IPS-20b (cell line): ENCODE data around the gene ANKS1B.
"Not testable (repeated sequence)": the region's sequence is repeated elsewhere in the genome, so short reads cannot be mapped to it uniquely, and the experiment has no call there.

Source experiments
- H3K27ac ChIP-seq: one replicate; pipeline ENCODE4 v1.5.1; 2013; ENCODE audit warnings: low read length
- H3K27me3 ChIP-seq: 2 replicates; pipeline ENCODE4 v1.6.1; 2013; ENCODE audit warnings: mild to moderate bottlenecking, low read length, inconsistent platforms; ENCODE audit not compliant: insufficient read depth
- H3K36me3 ChIP-seq: 2 replicates; pipeline ENCODE4 v1.6.1; 2013; ENCODE audit warnings: low read depth, mild to moderate bottlenecking, inconsistent platforms, low read length, moderate library complexity; ENCODE audit not compliant: insufficient read depth
- H3K4me1 ChIP-seq: 2 replicates; pipeline ENCODE4 v1.6.1; 2013; ENCODE audit warnings: mild to moderate bottlenecking, control low read depth, inconsistent platforms, low read length, moderate library complexity; ENCODE audit not compliant: insufficient read depth
- H3K4me3 ChIP-seq: 2 replicates; pipeline ENCODE4 v1.5.1; 2013; ENCODE audit warnings: mild to moderate bottlenecking, low read length, inconsistent platforms
- H3K9ac ChIP-seq: 2 replicates; pipeline ENCODE4 v1.6.1; 2013; ENCODE audit warnings: low read depth, mild to moderate bottlenecking, inconsistent platforms, low read length, moderate library complexity
- H3K9me3 ChIP-seq: 2 replicates; pipeline ENCODE4 v1.6.1; 2013; ENCODE audit warnings: mild to moderate bottlenecking, low read depth, low read length, inconsistent platforms; ENCODE audit not compliant: insufficient read depth

The ANKS1B gene

DNA sequence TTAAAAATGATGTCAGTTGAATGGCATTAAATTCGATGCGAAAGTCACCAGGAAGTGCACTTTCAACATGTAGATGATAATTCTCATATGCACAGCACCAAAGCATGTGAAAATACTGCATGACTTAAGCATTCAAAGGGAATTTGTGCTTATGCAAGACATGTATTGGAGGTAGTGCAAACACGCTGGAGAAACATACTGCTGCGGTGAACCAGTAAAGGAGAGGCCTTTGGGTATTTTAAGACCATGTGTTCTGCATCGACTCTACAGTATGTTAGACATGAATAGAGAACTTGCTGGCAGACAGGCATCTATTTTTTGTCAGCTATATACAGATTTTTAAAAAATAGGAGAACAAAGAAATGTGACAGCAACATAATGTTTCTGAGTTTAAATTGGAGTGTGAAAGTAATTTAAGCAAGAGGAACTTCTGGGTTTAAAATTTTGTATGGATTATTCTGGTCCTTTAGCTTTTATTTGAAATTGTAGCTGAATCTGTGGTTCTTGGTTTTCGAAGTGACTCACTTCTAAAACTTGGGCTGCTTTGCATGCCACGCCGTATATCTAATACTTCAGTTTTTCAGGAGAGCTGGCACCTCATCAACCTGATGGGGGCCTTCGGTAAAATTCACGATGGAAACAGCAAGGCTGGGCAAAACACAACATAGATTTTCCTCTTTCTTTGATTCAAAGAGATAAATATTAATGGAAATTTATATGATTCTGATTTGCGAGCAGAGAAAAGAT, 930.9 kb downstream of the ANKS1B start:
- Histone ChIP-seq H3K27ac (no peak overlapping the region), H3K27me3 (no peaks in the 10 kb centered on the region), H3K36me3 (no peaks in the 10 kb centered on the region), H3K9ac (no peak overlapping the region), H3K4me3 (no peak overlapping the region), H3K4me1 (no peaks in the 10 kb centered on the region), H3K9me3 (no peaks in the 10 kb centered on the region)

DNA sequence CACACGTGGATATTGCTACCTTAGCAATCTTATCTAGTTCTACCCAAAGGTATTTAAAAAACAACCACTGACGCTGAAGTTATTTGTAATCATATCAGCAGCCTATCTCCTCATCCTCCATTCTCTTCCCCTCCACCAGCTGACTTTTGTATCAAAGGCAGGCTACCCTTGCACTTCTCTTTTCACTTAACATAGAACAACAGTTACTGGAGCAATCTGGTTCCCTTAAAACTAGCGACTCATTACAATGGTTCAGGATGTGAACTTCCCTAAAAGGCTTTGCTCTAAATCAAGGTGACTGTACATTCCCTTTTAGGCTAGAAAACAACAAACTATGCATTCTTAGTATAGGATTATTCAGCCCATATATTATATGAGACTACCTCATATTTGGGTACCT, 935.0 kb downstream of the ANKS1B start:
- H3K4me3 ChIP-seq = no peak overlapping the region
- no peaks in the 10 kb centered on the region for H3K27me3 ChIP-seq
- H3K36me3 ChIP-seq = no peaks in the 10 kb centered on the region
- no peaks in the 10 kb centered on the region for H3K4me1 ChIP-seq
- H3K9ac ChIP-seq = no peak overlapping the region
- no peak overlapping the region for H3K27ac ChIP-seq
- peaks cover 13% of the 10 kb centered on the region; the same call in 1 of the 2 replicates for H3K9me3 ChIP-seq

DNA sequence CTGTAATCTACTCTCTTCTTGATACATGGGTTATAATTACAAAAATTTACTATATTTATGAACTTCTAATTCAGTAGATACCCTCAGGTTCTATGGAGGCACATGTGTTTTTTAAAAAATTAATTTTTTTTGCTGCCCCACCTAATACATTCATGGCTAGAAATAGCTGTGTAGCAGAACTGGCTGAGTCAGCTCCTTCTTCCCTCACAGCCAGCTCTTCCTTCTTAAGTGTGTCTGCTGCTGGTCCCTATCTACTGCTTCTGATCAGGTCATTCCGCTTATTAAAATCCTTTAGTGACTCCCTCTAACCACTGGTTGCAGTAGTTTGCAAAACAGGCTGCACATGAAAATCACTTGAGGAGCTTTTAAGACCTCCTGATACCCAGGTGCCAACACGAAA, 939.6 kb downstream of the ANKS1B start:
- H3K9ac ChIP-seq = no peak overlapping the region
- no peaks in the 10 kb centered on the region for H3K4me1 ChIP-seq
- H3K9me3 ChIP-seq = peaks cover 13% of the 10 kb centered on the region; the same call in 1 of the 2 replicates
- H3K36me3 ChIP-seq = no peaks in the 10 kb centered on the region
- no peaks in the 10 kb centered on the region for H3K27me3 ChIP-seq
- no peak overlapping the region for H3K4me3 ChIP-seq
- no peak overlapping the region for H3K27ac ChIP-seq

DNA sequence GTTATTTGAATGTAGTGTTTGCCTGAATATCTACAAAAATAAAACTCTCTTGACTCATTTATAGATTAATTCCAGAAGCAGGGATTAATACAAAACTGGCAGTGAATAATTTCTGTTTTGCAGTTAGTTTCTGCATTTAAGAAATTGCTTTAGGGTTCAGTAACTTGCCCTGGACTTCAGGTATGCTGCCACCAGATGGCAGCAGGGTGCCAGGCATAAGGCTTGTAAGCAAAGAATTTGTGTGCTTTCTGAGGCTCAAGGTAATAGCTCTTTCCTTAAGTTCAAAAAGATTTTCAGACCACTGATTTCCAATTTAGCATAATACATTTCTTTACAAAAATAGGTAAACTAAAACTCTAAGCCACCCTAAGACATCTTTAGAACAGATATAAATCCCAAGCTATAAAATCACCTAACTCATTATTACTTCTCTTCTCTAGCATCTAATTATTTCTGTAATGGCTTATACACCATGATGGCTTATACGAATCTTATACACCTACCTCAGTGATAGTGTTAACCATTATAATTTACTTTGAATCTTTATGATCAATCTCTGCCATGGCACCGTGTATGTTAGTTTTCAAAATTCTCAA, 941.3 kb downstream of the ANKS1B start:
- Histone ChIP-seq H3K36me3 (no peaks in the 10 kb centered on the region), H3K27ac (no peak overlapping the region), H3K4me3 (no peak overlapping the region), H3K4me1 (no peaks in the 10 kb centered on the region), H3K27me3 (no peaks in the 10 kb centered on the region), H3K9me3 (peaks cover 13% of the 10 kb centered on the region; the same call in 1 of the 2 replicates), H3K9ac (no peak overlapping the region)

DNA sequence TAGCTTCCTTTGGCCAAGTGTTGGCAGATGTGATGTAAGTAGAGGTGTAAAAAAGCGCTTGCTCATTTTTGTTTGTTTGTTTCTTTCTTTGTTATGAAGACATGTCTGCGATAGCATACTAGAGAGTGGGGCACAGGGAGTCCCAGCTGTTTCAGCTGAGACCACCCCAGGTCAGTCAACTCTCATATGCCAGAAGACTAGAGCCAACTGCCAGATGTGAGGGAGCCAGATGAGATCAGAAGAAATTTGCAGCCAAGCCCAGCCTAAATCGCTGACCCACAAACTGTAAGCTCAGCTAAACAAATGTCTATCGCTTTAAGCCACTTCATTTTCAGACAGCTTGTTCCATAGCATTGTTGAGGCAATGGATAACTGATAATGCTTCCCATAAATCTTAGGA, 942.5 kb downstream of the ANKS1B start:
- no peaks in the 10 kb centered on the region for H3K36me3 ChIP-seq
- no peaks in the 10 kb centered on the region for H3K4me1 ChIP-seq
- H3K27me3 ChIP-seq = no peaks in the 10 kb centered on the region

DNA sequence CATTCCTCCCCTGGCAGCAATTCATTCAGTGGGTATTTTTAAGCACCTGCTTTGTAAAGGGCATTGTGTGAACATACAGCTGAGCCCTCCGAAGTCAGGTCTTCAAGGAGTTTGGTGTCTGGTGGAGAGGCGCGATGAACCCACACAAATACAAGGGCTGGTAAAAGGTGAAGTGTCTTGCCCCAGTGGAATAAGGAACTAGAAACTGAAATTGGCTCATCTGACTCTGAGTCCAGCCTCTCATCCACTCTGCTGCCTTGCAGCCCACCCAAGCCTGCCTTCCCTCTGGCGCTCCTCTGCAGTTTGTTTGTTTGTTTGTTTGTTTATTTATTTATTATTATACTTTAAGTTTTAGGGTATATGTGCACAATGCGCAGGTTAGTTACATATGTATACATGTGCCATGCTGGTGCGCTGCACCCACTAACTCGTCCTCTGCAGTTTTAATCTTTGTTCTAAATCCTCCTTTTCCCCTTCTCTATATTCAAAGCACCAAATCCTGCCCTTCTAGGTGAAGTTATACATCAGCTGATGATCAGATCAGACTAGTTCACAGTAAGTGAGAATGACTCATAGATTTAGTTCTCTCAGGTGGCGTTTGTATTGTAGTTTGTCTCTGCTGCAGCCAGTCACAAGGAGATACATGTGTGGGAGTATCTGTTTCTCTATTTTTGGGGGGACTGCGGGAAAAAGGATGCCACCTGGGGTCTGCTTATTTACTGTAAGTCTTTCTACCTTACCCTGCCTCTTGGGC, 945.2 kb downstream of the ANKS1B start:
- H3K4me1 ChIP-seq = no peaks in the 10 kb centered on the region
- H3K9ac ChIP-seq = no peak overlapping the region
- H3K9me3 ChIP-seq = no peaks in the 10 kb centered on the region
- no peak overlapping the region for H3K4me3 ChIP-seq
- no peak overlapping the region for H3K27ac ChIP-seq
- H3K36me3 ChIP-seq = no peaks in the 10 kb centered on the region
- no peaks in the 10 kb centered on the region for H3K27me3 ChIP-seq

More for the DNA sequence above, 942.5 kb downstream of the ANKS1B start:
- Histone ChIP-seq H3K9ac (no peak overlapping the region), H3K27ac (no peak overlapping the region), H3K9me3 (peaks cover 4% of the 10 kb centered on the region; the same call in 1 of the 2 replicates), H3K4me3 (no peak overlapping the region)

DNA sequence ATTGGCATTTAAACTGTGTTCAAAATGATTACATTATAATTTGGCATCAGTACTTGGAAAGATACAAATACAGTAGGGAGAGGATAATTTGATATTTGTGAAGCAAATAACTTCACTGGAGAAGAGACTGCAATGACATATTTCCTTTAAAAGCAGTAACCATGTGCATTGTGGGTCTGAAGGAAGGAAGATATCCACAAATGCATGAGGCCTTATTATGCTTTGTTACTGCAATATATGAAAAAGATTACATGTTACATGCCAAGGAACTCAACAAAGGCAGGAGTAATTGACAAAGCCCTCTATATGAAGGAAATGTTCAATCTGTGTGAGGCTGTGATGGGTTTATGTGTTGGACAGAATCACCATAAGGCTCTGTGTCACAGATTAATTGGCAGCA, 948.2 kb downstream of the ANKS1B start:
- Histone ChIP-seq H3K4me1 (no peaks in the 10 kb centered on the region), H3K27ac (no peak overlapping the region), H3K9me3 (no peaks in the 10 kb centered on the region), H3K36me3 (no peaks in the 10 kb centered on the region), H3K9ac (no peak overlapping the region), H3K27me3 (no peaks in the 10 kb centered on the region), H3K4me3 (no peak overlapping the region)

DNA sequence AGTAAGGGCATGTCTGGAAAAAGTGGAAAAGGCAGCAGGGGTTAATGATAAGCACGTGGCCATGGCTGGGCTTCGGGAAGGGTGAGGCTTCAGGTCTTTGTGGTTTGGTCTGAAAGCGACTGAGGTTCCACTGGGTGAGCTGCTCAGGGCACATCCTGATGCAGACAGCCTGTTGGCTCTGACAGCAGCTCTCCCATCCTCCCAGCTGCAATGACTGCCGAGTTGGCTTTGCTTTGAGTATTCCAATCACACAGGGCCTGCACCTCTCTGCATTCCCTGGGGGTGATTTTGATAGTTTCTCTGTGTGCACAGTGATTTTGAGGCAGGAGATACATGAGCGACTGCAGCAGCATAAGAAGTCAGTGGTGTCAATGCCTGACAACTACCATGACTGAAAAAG, 948.9 kb downstream of the ANKS1B start:
- Histone ChIP-seq H3K27ac (no peak overlapping the region), H3K36me3 (no peaks in the 10 kb centered on the region), H3K27me3 (no peaks in the 10 kb centered on the region), H3K9ac (no peak overlapping the region), H3K9me3 (no peaks in the 10 kb centered on the region), H3K4me1 (no peaks in the 10 kb centered on the region), H3K4me3 (no peak overlapping the region)

DNA sequence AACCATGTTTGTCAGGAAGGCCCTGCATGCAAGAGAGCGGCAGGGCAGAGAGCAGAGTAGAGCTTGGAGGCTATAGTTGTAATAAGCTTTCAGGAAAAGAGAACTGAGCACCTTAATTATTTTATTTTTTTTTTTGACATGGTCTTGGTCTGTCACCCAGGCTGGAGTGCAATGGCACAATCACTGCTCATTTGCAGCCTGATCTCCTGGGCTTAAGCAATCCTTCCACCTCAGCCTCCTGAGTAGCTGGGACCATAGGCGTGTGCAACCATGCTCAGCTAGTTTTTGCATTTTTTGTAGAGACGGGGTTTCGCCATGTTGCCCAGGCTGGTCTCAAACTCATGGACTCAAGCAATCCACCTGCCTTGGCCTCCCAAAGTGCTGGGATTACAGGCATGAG, 950.5 kb downstream of the ANKS1B start:
- not testable (repeated sequence) for H3K27ac ChIP-seq, H3K36me3 ChIP-seq, H3K9me3 ChIP-seq, H3K4me1 ChIP-seq, H3K9ac ChIP-seq, H3K4me3 ChIP-seq, H3K27me3 ChIP-seq

DNA sequence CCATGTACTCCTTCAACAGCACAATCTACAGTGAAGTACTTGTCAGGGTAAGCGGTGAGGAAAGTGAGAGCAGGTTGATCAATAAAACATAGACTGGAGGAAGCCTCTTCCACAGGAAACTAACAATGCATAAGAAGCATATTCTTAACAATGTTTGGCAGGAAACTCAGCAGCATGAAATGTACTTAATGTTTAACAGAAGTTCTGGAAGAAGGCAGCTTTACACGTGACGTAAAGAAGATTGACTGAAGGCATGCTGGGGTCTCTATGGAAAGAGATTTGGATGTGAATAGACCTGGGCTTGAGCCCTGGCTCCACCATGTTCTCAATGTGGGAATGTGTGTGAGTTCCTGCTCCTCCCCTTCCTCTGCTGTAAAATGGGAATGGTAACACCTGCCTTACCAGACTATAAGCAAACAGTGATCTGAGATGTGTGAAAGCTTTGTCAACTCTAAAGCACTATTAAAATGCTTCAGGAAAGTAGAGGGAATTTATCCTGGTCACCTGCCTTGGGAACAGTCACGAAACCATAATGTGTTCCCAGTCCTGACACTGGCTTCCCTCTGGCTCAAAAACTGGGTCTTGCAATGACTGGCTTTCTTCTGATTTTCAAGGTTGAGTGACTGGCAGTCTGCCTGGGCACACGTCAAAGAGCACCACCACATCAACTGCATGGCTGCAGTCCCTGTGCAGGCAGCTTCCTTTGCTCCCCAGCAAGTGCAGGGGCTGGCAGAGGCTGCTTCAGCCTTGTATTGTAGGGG, 955.0 kb downstream of the ANKS1B start:
- no peaks in the 10 kb centered on the region for H3K9me3 ChIP-seq
- no peaks in the 10 kb centered on the region for H3K36me3 ChIP-seq
- H3K4me3 ChIP-seq = no peak overlapping the region
- H3K27ac ChIP-seq = no peak overlapping the region
- peaks cover 22% of the 10 kb centered on the region for H3K4me1 ChIP-seq
- 0 out of 2 replicates have a peak, but pooled peaks cover 6% of the 10 kb centered on the region for H3K27me3 ChIP-seq
- no peak overlapping the region for H3K9ac ChIP-seq

DNA sequence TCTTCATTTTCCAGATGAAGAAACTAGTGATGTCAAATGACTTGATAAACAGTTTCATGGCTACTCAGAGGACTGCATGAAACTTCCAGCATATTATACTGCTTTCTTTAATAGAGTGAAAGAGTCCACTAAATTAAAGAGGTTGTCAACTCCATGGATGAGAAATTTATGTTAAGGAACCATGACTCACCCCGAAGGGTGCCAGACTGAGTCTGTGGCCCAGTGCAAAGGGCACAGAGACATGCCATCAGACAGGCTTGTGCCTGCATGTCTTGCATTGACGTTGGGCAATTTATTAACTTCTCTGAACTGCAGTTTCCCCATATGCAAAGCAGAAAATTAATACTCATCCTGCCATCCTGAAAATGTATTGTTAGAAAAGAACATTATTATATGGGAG, 957.3 kb downstream of the ANKS1B start:
- Histone ChIP-seq H3K9me3 (no peaks in the 10 kb centered on the region), H3K27me3 (0 out of 2 replicates have a peak, but pooled peaks cover 6% of the 10 kb centered on the region), H3K36me3 (no peaks in the 10 kb centered on the region), H3K4me1 (peaks cover 22% of the 10 kb centered on the region), H3K4me3 (no peak overlapping the region), H3K27ac (no peak overlapping the region), H3K9ac (no peak overlapping the region)
